IMR-90 (cell line): ENCODE results near the gene ABHD16B. TPM values are rescaled to one million over a fixed set of nuclear protein-coding genes. Genes with fewer than 3 reads are reported as not detected.

Source experiments
- ATAC-seq: fragments of 200-7000 bp; cut with Tn5 transposase; 2 replicates; pipeline ENCODE4 v1.9.1; 2020; ENCODE audit warnings: low read depth, mild to moderate bottlenecking, moderate library complexity
- BruUV-seq: library from RNA; stranded (reverse); fragments of 400-500 nt; replicated peaks from 2 replicates; lab custom pipeline; 2021; lab: Mats Ljungman, UMichigan
- CTCF ChIA-PET: fragments of 300-600 bp; formaldehyde crosslinking; extraction: SDS; loops from one replicate; lab custom pipeline; 2021; ENCODE audit warnings: antibody characterized with exemption; lab: Yijun Ruan, JAX
- POLR2A ChIA-PET: fragments of 300-600 bp; sonication (Branson Sonifier 250); formaldehyde crosslinking; loops from one replicate; lab custom pipeline; 2022; ENCODE audit warnings: antibody characterized with exemption; ENCODE audit not compliant: unreplicated experiment; lab: Charles Lee
- DNase-seq: peaks from one replicate; pipeline ENCODE4 v3.0.0; 2013
- H2AFZ ChIP-seq: replicated peaks from 2 replicates; pipeline ENCODE3; 2013; ENCODE audit warnings: low read length, mild to moderate bottlenecking; ENCODE audit not compliant: poor library complexity
- H2AK5ac ChIP-seq: 2 replicates; pipeline ENCODE4 v1.6.1; 2013; ENCODE audit warnings: low read depth, low read length, inconsistent platforms
- H2AK9ac ChIP-seq: replicated peaks from 2 replicates; pipeline ENCODE3; 2013; ENCODE audit warnings: mild to moderate bottlenecking, low read depth, low read length, moderate library complexity; ENCODE audit not compliant: poor library complexity
- H2BK120ac ChIP-seq: 2 replicates; pipeline ENCODE4 v1.6.1; 2013; ENCODE audit warnings: low read depth, low read length, inconsistent platforms
- H2BK15ac ChIP-seq: 3 replicates; pipeline ENCODE4 v1.6.1; 2013; ENCODE audit warnings: low read depth, low read length, inconsistent platforms
- H2BK20ac ChIP-seq: 2 replicates; pipeline ENCODE4 v1.6.1; 2013; ENCODE audit warnings: low read depth, mild to moderate bottlenecking, inconsistent platforms, low read length, moderate library complexity
- H2BK5ac ChIP-seq: 2 replicates; pipeline ENCODE4 v1.6.1; 2013; ENCODE audit warnings: mild to moderate bottlenecking, low read depth, low read length, inconsistent platforms; ENCODE audit not compliant: poor library complexity, severe bottlenecking
- H3K14ac ChIP-seq: replicated peaks from 2 replicates; pipeline ENCODE4 v1.6.1; 2013; ENCODE audit warnings: low read depth, low read length, inconsistent platforms
- H3K18ac ChIP-seq: 2 replicates; pipeline ENCODE4 v1.6.1; 2013; ENCODE audit warnings: low read depth, low read length, control low read depth
- H3K23ac ChIP-seq: 2 replicates; pipeline ENCODE4 v1.6.1; 2013; ENCODE audit warnings: low read depth, low read length, inconsistent platforms
- H3K27ac ChIP-seq: 2 replicates; pipeline ENCODE4 v1.5.1; 2013; ENCODE audit warnings: mild to moderate bottlenecking, control low read depth, low read length; ENCODE audit not compliant: insufficient read depth
- H3K27me3 ChIP-seq: 2 replicates; pipeline ENCODE4 v1.6.1; 2013; ENCODE audit warnings: low read length; ENCODE audit not compliant: control insufficient read depth, insufficient read depth
- H3K36me3 ChIP-seq: 2 replicates; pipeline ENCODE4 v1.6.1; 2013; ENCODE audit warnings: low read length, mixed read lengths; ENCODE audit not compliant: control insufficient read depth, insufficient read depth
- H3K4ac ChIP-seq: 2 replicates; pipeline ENCODE4 v1.6.1; 2013; ENCODE audit warnings: low read depth, low read length, inconsistent platforms
- H3K4me1 ChIP-seq: 2 replicates; pipeline ENCODE4 v1.6.1; 2013; ENCODE audit warnings: low read length, mixed read lengths; ENCODE audit not compliant: control insufficient read depth, insufficient read depth
- H3K4me2 ChIP-seq: 2 replicates; pipeline ENCODE4 v1.6.1; 2013; ENCODE audit warnings: low read depth, mild to moderate bottlenecking, control low read depth, low read length, moderate library complexity
- H3K4me3 ChIP-seq: 2 replicates; pipeline ENCODE4 v1.5.1; 2013; ENCODE audit warnings: low read depth, mild to moderate bottlenecking, control low read depth, low read length, moderate library complexity; ENCODE audit not compliant: insufficient read depth
- H3K56ac ChIP-seq: 2 replicates; pipeline ENCODE4 v1.6.1; 2013; ENCODE audit warnings: low read length, inconsistent platforms; ENCODE audit not compliant: insufficient read depth; ENCODE audit errors: extremely low read depth
- H3K79me1 ChIP-seq, 2 experiments: 2 replicates each; pipeline ENCODE4 v1.6.1; 2013; ENCODE audit warnings: low read length in 2 of 2, inconsistent platforms in 1 of 2, low read depth in 1 of 2
- H3K9ac ChIP-seq: 2 replicates; pipeline ENCODE4 v1.6.1; 2013; ENCODE audit warnings: low read depth, low read length, control low read depth
- H3K9me1 ChIP-seq: 2 replicates; pipeline ENCODE4 v1.6.1; 2013; ENCODE audit warnings: low read length, inconsistent platforms; ENCODE audit not compliant: insufficient read depth
- H3K9me3 ChIP-seq: 2 replicates; pipeline ENCODE4 v1.6.1; 2013; ENCODE audit warnings: low read length; ENCODE audit not compliant: control insufficient read depth, insufficient read depth
- H4K20me1 ChIP-seq: 2 replicates; pipeline ENCODE4 v1.6.1; 2013; ENCODE audit warnings: low read length, inconsistent platforms; ENCODE audit not compliant: insufficient read depth
- H4K5ac ChIP-seq: 2 replicates; pipeline ENCODE4 v1.6.1; 2013; ENCODE audit warnings: mild to moderate bottlenecking, low read depth, low read length, control low read depth
- H4K8ac ChIP-seq, 2 experiments: 2 replicates each; pipeline ENCODE4 v1.6.1; 2013; ENCODE audit warnings: low read depth in 2 of 2, low read length in 2 of 2, control low read depth in 1 of 2, inconsistent platforms in 1 of 2
- H4K91ac ChIP-seq: 2 replicates; pipeline ENCODE4 v1.6.1; 2013; ENCODE audit warnings: low read depth, low read length, inconsistent platforms; ENCODE audit not compliant: insufficient read depth
- BHLHE40 ChIP-seq: fragments of 150-350 bp; IDR thresholded peaks from 2 replicates; pipeline ENCODE4 v1.6.1; 2016; ENCODE audit warnings: mild to moderate bottlenecking, low read depth, low read length
- CEBPB ChIP-seq: IDR thresholded peaks from 2 replicates; pipeline ENCODE4 v1.6.1; 2012; ENCODE audit warnings: low read depth, low read length, improper control_type of control experiment
- CHD1 ChIP-seq: IDR thresholded peaks from 2 replicates; pipeline ENCODE4 v1.6.1; 2012; ENCODE audit warnings: low read depth, low read length, improper control_type of control experiment
- FOS ChIP-seq: fragments of 150-350 bp; IDR thresholded peaks from 2 replicates; pipeline ENCODE4 v1.6.1; 2016; ENCODE audit warnings: low read depth, low read length
- MAFK ChIP-seq: IDR thresholded peaks from 2 replicates; pipeline ENCODE4 v1.6.1; 2012; ENCODE audit warnings: low read depth, low read length, improper control_type of control experiment
- MXI1 ChIP-seq: IDR thresholded peaks from 2 replicates; pipeline ENCODE4 v1.6.1; 2012; ENCODE audit warnings: low read depth, mild to moderate bottlenecking, low read length, moderate library complexity, borderline replicate concordance
- NFE2L2 ChIP-seq: fragments of 150-350 bp; IDR thresholded peaks from 2 replicates; pipeline ENCODE4 v1.6.1; 2016; ENCODE audit warnings: low read depth, mild to moderate bottlenecking, low read length
- POLR2A ChIP-seq: IDR thresholded peaks from 2 replicates; pipeline ENCODE4 v1.6.1; 2012; ENCODE audit warnings: mild to moderate bottlenecking, low read depth, low read length
- RAD21 ChIP-seq: IDR thresholded peaks from 2 replicates; pipeline ENCODE4 v1.6.1; 2012; ENCODE audit warnings: low read length, improper control_type of control experiment
- RCOR1 ChIP-seq: IDR thresholded peaks from 2 replicates; pipeline ENCODE4 v1.6.1; 2012; ENCODE audit warnings: mild to moderate bottlenecking, low read length, improper control_type of control experiment; ENCODE audit not compliant: insufficient replicate concordance
- RFX5 ChIP-seq: IDR thresholded peaks from 2 replicates; pipeline ENCODE4 v1.8.0; 2012; ENCODE audit warnings: low read depth, mild to moderate bottlenecking, low read length, moderate library complexity
- SMC3 ChIP-seq: fragments of 150-350 bp; IDR thresholded peaks from 2 replicates; pipeline ENCODE4 v1.6.1; 2016; ENCODE audit warnings: low read depth, mild to moderate bottlenecking, antibody characterized with exemption, low read length, moderate library complexity
- WGBS, 2 experiments: methylation state at CpG; one replicate each; pipeline versions ENCODE4 v1.1.5 to v1.1.7; 2013; ENCODE audit warnings: missing lambda C conversion rate in 2 of 2; ENCODE audit not compliant: insufficient read length in 1 of 2; ENCODE audit errors: extremely low coverage in 2 of 2; 5-methylcytosine and 5-hydroxymethylcytosine counted together
- dilution Hi-C: fragments of 300-500 bp; cut with HindIII; formaldehyde crosslinking; loops from one replicate; pipeline ENCODE4 v1.14.3; 2018; ENCODE audit warnings: low sequenced_read_pairs; ENCODE audit not compliant: unreplicated experiment
- in situ Hi-C: fragments of 300-500 bp; cut with MboI; formaldehyde crosslinking; loops from 3 replicates; pipeline ENCODE4 v1.14.3; 2019; ENCODE audit warnings: low sequenced_read_pairs, inconsistent platforms, mixed read lengths
- intact Hi-C: fragments of 100-400 bp; cut with micrococcal nuclease; formaldehyde crosslinking; loops from 2 replicates; pipeline ENCODE4 v1.10.0; 2022
- polyA plus RNA-seq, 3 experiments: library from polyadenylated mRNA; depleted of rRNA; stranded (reverse); fragments of >200 nt; gene quantifications; 2 replicates each; pipeline ENCODE4 v1.2.3, GENCODE V29; 2012; ENCODE audit warnings: low replicate concordance in 1 of 3
- total RNA-seq: library from RNA; depleted of rRNA; stranded (reverse); fragments of >200 nt; gene quantifications from 2 replicates; pipeline ENCODE4 v1.2.3, GENCODE V29; 2012
- TF ChIP-seq, protein P1 (sequence below): conservative IDR thresholded peaks from 2 replicates; pipeline ENCODE4 v1.5.1; 2012; ENCODE audit warnings: mild to moderate bottlenecking, low read depth, low read length, improper control_type of control experiment
- TF ChIP-seq, protein P2 (sequence below): fragments of 150-350 bp; IDR thresholded peaks from 2 replicates; pipeline ENCODE4 v1.6.1; 2016; ENCODE audit warnings: low read depth, mild to moderate bottlenecking, low read length, moderate library complexity, borderline replicate concordance
- TF ChIP-seq, protein P3 (sequence below): fragments of 150-350 bp; IDR thresholded peaks from 2 replicates; pipeline ENCODE4 v1.6.1; 2017; ENCODE audit warnings: mild to moderate bottlenecking, antibody characterized with exemption, low read length, low read depth

The ABHD16B gene
- total and polyA plus RNA-seq, 2 of the 4 experiments (the other 2 are of a cell fraction): 0.05 TPM; not detected in 1

DNA sequence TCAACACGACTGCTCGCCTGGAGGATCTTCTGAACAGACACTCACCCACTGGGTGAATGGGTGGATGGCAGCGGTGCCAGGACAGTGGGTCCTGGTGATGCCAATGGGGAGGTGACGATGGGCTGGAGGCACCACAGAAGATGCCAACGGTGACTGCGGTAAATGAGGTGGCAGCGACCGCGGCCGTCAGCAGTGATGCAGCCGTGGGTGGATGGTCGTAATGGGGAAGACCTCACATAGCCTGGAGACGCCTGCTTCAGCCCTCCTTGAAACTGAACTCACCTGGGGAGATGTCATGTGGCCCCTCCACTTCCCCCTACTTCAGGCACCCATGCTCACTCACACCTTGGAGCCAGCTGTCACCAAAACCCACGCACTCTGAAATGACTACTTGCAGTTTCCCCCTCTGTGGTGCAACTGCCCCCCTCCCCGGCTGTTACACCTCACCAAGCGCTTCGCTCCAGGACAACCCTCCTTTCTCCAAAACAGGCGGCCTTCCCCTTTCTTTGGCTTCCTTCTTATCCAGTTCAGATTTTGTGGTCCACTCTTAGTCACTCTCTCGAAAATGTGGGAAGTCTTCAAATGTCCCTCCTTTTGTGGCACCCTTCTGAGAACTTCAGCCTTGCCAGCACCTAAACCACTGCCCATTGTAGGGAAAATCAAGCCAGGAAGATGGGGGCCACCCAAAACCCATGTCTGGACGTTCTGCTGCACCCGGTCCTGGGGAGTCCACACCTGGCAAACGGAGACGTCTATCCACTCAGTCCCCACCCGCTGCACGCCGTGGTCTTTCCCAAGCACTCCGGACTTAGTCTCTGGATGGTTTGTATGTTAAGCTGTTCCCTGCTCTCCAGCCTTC lies 10.4 kb upstream of the ABHD16B start:
- H3K23ac ChIP-seq: no peak overlapping the region
- no peak overlapping the region for H3K14ac ChIP-seq
- H3K4ac ChIP-seq: no peak overlapping the region
- H3K79me1 ChIP-seq: no peaks in the 10 kb centered on the region
- no peak overlapping the region for H2AK9ac ChIP-seq
- in situ Hi-C loops: no loop called here
- ChIA-PET POLR2A (interaction anchor here (0.7 kb wide), 1 partner anchor 137 kb away, joined by 6 read pairs; no protein-coding TSS in a partner anchor), CTCF (no interaction called here)
- no peak overlapping the region for H3K56ac ChIP-seq
- H4K91ac ChIP-seq: no peak overlapping the region
- WGBS, 2 experiments: 90% methylated on average over 18 of the region's 27 CpGs; no CpG with 5 or more reads in 1 of the 2 experiments
- no peak overlapping the region for H3K18ac ChIP-seq
- no peak overlapping the region for H2AFZ ChIP-seq
- BruUV-seq: no TSS peak
- no peak overlapping the region for H2BK15ac ChIP-seq
- H2BK120ac ChIP-seq: no peak overlapping the region
- no peak overlapping the region for H3K4me3 ChIP-seq
- H3K4me1 ChIP-seq: peaks cover 21% of the 10 kb centered on the region
- dilution Hi-C loops: no loop called here
- H3K27ac ChIP-seq: no peak overlapping the region
- DNase-seq (no peak), ATAC-seq (no peak)
- intact Hi-C loops: no loop called here
- H2BK20ac ChIP-seq: no peak overlapping the region
- H3K9me1 ChIP-seq: 0 out of 2 replicates have a peak, but pooled peaks cover 5% of the 10 kb centered on the region
- H3K9me3 ChIP-seq: no peaks in the 10 kb centered on the region
- no peak overlapping the region for H4K5ac ChIP-seq
- H3K4me2 ChIP-seq: no peak overlapping the region
- H4K8ac ChIP-seq: no peak overlapping the region
- no peak overlapping the region for H2AK5ac ChIP-seq
- H2BK5ac ChIP-seq: no peak overlapping the region
- H3K27me3 ChIP-seq: no peaks in the 10 kb centered on the region; the same call in 1 of the 2 replicates
- no peaks in the 10 kb centered on the region for H3K36me3 ChIP-seq
- TF ChIP-seq RFX5 (no peak), FOS (no peak), SMC3 (no peak), RAD21 (no peak), POLR2A (no peak), CHD1 (no peak), NFE2L2 (no peak), CEBPB (no peak), RCOR1 (no peak), MXI1 (no peak), BHLHE40 (no peak), MAFK (no peak)
- TF ChIP-seq, protein P1, sequence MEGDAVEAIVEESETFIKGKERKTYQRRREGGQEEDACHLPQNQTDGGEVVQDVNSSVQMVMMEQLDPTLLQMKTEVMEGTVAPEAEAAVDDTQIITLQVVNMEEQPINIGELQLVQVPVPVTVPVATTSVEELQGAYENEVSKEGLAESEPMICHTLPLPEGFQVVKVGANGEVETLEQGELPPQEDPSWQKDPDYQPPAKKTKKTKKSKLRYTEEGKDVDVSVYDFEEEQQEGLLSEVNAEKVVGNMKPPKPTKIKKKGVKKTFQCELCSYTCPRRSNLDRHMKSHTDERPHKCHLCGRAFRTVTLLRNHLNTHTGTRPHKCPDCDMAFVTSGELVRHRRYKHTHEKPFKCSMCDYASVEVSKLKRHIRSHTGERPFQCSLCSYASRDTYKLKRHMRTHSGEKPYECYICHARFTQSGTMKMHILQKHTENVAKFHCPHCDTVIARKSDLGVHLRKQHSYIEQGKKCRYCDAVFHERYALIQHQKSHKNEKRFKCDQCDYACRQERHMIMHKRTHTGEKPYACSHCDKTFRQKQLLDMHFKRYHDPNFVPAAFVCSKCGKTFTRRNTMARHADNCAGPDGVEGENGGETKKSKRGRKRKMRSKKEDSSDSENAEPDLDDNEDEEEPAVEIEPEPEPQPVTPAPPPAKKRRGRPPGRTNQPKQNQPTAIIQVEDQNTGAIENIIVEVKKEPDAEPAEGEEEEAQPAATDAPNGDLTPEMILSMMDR: no peak
- TF ChIP-seq, protein P2, sequence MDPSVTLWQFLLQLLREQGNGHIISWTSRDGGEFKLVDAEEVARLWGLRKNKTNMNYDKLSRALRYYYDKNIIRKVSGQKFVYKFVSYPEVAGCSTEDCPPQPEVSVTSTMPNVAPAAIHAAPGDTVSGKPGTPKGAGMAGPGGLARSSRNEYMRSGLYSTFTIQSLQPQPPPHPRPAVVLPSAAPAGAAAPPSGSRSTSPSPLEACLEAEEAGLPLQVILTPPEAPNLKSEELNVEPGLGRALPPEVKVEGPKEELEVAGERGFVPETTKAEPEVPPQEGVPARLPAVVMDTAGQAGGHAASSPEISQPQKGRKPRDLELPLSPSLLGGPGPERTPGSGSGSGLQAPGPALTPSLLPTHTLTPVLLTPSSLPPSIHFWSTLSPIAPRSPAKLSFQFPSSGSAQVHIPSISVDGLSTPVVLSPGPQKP: no peak
- TF ChIP-seq, protein P3, sequence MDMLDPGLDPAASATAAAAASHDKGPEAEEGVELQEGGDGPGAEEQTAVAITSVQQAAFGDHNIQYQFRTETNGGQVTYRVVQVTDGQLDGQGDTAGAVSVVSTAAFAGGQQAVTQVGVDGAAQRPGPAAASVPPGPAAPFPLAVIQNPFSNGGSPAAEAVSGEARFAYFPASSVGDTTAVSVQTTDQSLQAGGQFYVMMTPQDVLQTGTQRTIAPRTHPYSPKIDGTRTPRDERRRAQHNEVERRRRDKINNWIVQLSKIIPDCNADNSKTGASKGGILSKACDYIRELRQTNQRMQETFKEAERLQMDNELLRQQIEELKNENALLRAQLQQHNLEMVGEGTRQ: no peak
- H3K9ac ChIP-seq: no peak overlapping the region
- no peaks in the 10 kb centered on the region; the same call in 1 of the 2 replicates for H4K20me1 ChIP-seq
